Measurements from ENCODE around the gene NPB. TPM values are rescaled to one million over a fixed set of nuclear protein-coding genes. Genes with fewer than 3 reads are reported as not detected.
A peak's percentile ranks its signal among the peaks of the same experiment; 100 is the strongest.

NPB gene
- total and polyA plus RNA-seq, 5 donors = 0.14 to 0.53 (median 0.32) TPM

DNA sequence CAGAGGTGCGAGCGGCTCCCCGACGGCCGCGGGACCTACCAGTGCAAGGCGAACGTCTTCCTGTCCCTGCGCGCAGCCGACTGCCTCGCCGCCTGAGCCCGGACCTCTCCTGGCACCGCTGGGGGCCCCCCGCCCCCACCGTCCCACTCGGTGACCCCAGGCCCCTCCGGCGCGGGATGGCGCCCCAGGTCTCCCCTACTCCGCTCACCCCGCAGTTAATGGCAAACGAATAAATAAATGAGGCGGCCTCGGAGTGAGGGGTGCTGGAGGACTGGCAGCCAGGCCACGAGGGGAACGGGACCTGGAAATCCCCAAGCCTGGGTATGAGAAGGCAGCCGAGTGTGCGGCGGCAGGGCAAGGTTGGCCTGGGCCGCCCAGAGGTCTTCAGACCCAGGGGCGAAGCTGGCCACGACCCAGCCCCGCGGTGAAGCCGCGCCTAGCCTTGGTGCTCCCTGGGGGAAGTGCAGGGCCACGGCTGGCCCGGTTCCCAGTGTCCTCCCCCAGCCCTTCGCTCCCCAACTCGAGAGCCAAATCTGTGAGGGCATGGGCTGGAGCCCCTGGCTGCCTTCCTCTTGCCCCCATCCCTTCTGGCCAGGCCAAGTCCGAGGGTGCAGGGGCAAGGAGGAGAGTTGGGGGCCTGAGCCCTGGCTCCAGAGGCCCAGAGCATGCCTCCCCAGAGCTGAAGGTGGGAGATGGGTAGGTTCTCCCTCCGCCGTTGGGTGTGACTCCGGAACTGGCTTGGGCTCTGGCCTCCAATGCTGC lies 796 bp downstream of the NPB start:
- Histone ChIP-seq H3K27me3 (ENCODE audit: control insufficient read depth, insufficient read depth) (no peaks in the 10 kb centered on the region), H3K4me3 (ENCODE audit: low read length) (no peak overlapping the region), H3K27ac (ENCODE audit: low read length) (no peak overlapping the region), H3K4me1 (ENCODE audit: control insufficient read depth, insufficient read depth, low read length) (no peaks in the 10 kb centered on the region), H3K9me3 (ENCODE audit: control insufficient read depth, low read length) (no peaks in the 10 kb centered on the region)
- ATAC-seq = peak; percentile 1 to 2
- WGBS = 43% methylated on average over 47 of the region's 47 CpGs
- peak in 1 of 3 donors; percentile 64 for DNase-seq
- intact Hi-C loops (cut with DNase I) = no loop called here

DNA sequence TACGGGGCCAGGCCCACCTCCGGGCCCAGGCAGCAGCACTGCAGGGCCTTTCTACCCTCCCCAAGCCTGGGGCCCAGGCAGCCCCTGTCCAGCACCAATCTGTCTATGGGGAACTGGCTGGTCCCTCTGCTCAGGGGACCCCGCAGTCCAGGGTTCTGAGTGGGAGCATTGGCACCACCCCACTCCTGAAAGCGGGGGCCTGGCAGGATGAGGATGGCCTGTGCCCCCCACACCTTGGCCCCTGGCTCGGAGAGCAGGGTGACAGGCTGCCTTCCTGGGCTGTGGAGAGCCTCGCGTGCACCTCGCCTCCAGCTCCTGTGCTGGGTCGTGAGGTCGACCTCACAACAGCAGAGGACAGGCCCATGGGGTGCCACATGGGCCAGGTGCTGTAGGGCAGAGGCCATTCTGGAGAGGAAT lies 1.4 kb downstream of the NPB start:
- ATAC-seq = no peak
- Histone ChIP-seq H3K27ac (ENCODE audit: low read length) (no peak overlapping the region), H3K4me1 (ENCODE audit: control insufficient read depth, insufficient read depth, low read length) (no peaks in the 10 kb centered on the region), H3K9me3 (ENCODE audit: control insufficient read depth, low read length) (no peaks in the 10 kb centered on the region), H3K4me3 (ENCODE audit: low read length) (no peak overlapping the region), H3K27me3 (ENCODE audit: control insufficient read depth, insufficient read depth) (no peaks in the 10 kb centered on the region)
- intact Hi-C loops (cut with DNase I) = no loop called here
- WGBS = 94% methylated on average over 10 of the region's 10 CpGs
- no peak for DNase-seq

DNA sequence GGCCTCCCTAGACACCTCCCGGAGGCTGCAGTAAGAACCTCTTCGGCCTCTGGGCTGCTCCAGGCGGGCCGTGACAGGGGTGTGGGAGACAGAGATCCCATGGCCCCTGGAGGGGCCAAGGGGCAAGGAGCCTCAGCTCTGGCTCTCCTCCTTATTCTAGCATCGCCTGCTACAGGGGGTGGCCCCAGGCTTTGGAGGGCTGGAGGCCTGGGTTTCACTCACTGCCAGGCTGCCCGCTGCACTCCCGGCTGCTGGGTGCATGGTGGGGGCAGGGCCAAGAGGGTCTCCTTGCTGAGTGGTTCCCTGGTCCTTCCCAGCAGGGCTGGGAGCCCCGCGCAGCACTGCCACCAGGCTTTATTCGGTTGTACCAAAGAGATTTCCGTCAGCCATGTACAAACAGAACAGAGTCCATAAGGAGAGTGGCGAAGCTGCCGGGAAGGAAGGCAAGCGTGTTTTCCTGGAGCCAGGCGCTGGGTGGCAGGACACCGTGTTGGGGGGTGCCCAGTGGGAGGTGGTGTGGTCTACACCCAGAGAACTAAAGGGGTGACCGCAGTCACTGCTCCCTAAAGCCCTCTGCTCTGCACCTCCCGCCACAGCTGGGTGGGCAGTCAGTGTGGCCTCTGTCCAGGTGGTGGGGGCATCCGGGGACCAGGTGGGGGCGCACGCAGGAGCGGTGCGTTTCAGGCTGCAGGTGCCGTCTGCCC lies 2.0 kb downstream of the NPB start:
- ATAC-seq (no peak), DNase-seq (no peak)
- H3K9me3 ChIP-seq (ENCODE audit: control insufficient read depth, low read length) = no peaks in the 10 kb centered on the region
- H3K4me3 ChIP-seq (ENCODE audit: low read length) = no peak overlapping the region
- no peaks in the 10 kb centered on the region for H3K4me1 ChIP-seq (ENCODE audit: control insufficient read depth, insufficient read depth, low read length)
- no peak overlapping the region for H3K27ac ChIP-seq (ENCODE audit: low read length)
- intact Hi-C loops (cut with DNase I) = no loop called here
- WGBS = 93% methylated on average over 24 of the region's 24 CpGs
- H3K27me3 ChIP-seq (ENCODE audit: control insufficient read depth, insufficient read depth) = no peaks in the 10 kb centered on the region

DNA sequence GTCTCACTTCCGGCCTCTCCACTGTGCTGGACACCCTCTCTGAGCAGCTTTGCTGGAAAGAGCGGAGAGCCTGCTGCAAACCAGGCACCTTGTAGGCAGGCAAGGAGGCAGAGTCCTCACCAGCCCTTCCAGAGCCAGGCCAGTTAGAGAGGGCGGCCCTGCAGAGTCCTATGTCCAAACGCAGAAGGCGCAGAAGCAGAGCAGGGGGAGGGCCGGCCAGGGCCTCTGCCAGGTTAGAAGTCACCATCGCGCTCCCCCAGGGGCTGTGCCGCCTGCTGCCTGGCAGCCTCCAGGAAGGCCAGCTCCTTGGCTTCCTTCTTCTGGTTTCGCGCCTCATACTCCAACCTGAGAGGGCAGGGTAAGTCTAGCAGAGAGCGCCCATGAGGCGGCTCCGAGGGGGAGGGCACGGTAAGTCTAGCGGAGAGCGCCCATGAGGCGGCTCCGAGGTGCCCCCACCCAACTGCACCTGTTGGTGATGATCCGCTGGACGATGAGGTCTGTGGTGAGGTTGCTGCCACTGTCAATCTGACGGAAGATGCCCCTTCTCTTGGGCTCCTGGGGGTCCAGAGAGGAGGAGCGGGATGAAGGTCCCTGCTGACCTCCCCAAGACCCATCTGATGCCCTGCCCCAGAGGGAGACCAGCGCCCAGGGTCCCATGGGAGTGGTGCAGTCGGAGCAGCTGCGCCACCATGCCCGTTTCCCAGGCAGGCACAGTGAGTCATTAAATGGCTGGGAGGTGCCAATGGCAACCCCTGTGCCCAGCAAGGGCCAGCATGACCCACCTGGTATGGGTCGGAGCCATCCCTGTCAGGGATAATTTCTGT lies 2.8 kb downstream of the NPB start:
- WGBS = 91% methylated on average over 28 of the region's 28 CpGs
- Histone ChIP-seq H3K4me1 (ENCODE audit: control insufficient read depth, insufficient read depth, low read length) (no peaks in the 10 kb centered on the region), H3K27me3 (ENCODE audit: control insufficient read depth, insufficient read depth) (no peaks in the 10 kb centered on the region), H3K27ac (ENCODE audit: low read length) (no peak overlapping the region), H3K4me3 (ENCODE audit: low read length) (no peak overlapping the region), H3K9me3 (ENCODE audit: control insufficient read depth, low read length) (no peaks in the 10 kb centered on the region)
- DNase-seq = peak in 1 of 3 donors; percentile 21
- intact Hi-C loops (cut with DNase I) = no loop called here
- ATAC-seq = no peak

DNA sequence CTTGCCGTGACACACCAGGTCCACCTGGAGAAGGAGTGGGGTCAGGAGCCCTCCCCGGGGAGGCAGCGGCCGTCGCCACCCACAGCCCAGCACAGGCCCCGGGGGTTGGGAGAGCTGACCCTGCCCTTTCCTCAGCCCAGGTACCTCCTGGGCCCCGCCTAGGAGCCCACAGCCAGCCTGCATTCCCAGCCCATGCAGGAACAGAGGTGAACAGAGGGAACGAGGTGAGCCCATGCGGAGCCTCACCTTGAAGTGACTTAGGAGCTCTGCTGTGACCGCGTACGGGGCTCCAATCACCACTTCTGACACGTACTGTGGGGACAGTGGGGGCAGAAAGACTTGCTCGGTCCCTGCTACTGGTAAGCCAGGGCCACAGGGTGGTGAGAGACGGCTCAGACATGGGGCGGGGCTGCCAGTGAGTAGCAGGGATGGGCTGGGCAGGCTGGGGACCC lies 3.4 kb downstream of the NPB start:
- no peak overlapping the region for H3K4me3 ChIP-seq (ENCODE audit: low read length)
- peak in 2 of 3 donors; percentile 33 to 54 for DNase-seq
- no peaks in the 10 kb centered on the region for H3K4me1 ChIP-seq (ENCODE audit: control insufficient read depth, insufficient read depth, low read length)
- intact Hi-C loops (cut with DNase I) = no loop called here
- H3K27me3 ChIP-seq (ENCODE audit: control insufficient read depth, insufficient read depth) = no peaks in the 10 kb centered on the region
- ATAC-seq = no peak
- H3K27ac ChIP-seq (ENCODE audit: low read length) = no peak overlapping the region
- WGBS = 93% methylated on average over 16 of the region's 16 CpGs
- H3K9me3 ChIP-seq (ENCODE audit: control insufficient read depth, low read length) = no peaks in the 10 kb centered on the region

DNA sequence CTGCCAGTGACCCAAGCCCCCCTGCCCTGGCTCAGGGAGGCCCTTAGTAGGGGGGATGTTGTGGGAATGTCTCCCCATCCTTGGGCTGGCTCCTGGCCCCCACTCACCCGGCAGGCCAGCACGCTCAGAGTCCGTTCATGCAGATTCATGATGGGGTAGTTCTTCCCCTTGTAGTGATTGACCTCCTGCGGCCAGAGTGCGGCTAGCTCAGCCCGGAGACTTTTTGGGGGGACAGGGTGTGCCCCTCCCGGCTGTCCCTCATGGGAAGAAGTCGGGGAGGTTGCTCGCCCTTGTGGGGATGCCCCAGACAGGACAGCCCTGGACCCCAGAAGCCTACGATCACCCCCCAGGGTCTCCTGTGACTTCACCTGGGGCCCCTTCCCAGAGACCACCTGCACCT lies 4.0 kb downstream of the NPB start:
- H3K9me3 ChIP-seq (ENCODE audit: control insufficient read depth, low read length) = no peaks in the 10 kb centered on the region
- ATAC-seq = no peak
- intact Hi-C loops (cut with DNase I) = no loop called here
- H3K4me1 ChIP-seq (ENCODE audit: control insufficient read depth, insufficient read depth, low read length) = no peaks in the 10 kb centered on the region
- 93% methylated on average over 10 of the region's 10 CpGs for WGBS
- no peak for DNase-seq
- no peak overlapping the region for H3K4me3 ChIP-seq (ENCODE audit: low read length)
- no peaks in the 10 kb centered on the region for H3K27me3 ChIP-seq (ENCODE audit: control insufficient read depth, insufficient read depth)
- H3K27ac ChIP-seq (ENCODE audit: low read length) = no peak overlapping the region

DNA sequence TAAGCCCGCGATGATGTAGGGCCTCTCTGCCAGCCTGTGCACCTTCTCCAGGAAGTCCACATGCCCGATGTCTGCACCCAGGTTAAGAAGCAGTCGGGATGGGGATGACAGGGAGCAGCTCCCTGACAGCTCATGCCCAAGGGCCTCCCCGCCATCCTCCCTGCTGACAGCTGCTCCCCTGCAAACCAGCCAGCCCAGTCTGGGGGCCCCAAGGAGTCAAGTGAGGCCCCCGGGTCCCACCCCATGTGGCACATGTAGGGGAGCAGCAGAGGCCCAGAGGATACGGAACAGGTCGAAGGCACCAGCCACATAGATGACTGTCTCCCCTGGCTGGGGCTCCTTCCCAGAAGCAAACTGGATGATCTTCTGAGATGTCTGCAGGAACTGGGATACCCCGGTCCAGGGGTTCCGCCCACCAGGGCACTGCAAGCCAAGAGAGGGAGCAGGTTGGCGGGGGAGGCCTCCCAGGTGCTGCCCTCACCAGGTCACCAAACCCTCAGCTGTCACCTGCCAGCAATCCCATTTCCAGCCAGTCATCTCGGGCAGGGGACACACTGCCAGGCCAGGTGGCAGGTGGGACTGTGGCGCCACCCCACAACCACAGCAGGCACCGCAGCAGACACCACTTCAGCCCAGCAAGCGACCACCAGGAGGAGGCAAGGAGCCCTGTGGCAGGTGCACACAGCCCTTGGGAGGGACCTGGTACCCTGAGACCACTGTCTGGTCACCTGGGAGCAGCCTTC lies 4.6 kb downstream of the NPB start:
- Histone ChIP-seq H3K27ac (ENCODE audit: low read length) (no peak overlapping the region), H3K4me1 (ENCODE audit: control insufficient read depth, insufficient read depth, low read length) (no peaks in the 10 kb centered on the region), H3K27me3 (ENCODE audit: control insufficient read depth, insufficient read depth) (no peaks in the 10 kb centered on the region), H3K4me3 (ENCODE audit: low read length) (no peak overlapping the region), H3K9me3 (ENCODE audit: control insufficient read depth, low read length) (no peaks in the 10 kb centered on the region)
- intact Hi-C loops (cut with DNase I) = no loop called here
- ATAC-seq = no peak
- no peak for DNase-seq
- 92% methylated on average over 15 of the region's 15 CpGs for WGBS

DNA sequence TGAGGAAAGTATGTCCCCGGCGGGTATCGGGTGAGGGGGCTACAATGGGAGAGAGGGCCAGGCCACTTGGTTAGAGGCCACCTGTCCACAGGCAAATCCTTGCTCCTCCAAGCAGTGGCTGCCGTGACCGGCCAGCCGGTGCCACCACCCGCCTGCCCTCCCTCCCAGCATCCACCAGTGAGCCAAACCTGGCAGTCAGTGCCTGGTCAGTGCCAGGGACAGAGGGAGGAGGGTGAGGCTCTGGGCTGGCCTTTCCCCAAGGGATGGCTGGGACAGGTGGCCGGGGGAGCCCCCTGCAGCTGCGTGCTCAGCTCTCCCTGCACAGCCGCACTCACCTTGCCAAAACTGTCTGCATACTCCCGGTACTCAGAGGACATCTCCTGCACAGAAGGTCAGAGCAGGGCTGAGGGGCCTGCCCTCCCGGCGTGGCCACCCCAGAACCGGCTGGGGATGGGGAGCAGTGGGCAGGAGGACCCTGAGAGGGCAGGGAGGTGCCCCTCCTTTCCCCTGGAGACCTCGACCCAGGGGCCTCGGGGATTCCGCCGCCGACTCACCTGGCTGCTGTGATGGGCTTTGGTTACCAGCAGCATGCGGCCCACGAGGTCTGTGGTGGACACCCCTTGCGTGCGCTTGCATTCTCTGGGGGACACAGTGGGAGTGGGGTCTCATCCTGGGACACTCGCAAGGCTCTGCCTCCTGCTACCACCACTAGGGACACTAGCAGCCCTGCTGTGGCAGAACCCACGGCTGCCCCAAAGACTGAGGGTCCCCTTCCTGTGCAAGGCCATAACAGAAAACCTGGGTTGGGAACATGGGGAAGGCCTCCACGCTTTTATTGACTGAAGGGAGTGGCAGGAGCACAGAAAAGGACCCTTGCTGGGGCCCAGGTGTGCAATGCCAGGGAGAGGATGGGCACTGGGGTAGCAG lies 5.4 kb downstream of the NPB start:
- no peaks in the 10 kb centered on the region for H3K27me3 ChIP-seq (ENCODE audit: control insufficient read depth, insufficient read depth)
- no peak overlapping the region for H3K27ac ChIP-seq (ENCODE audit: low read length)
- peak in 1 of 3 donors; percentile 40 for DNase-seq
- intact Hi-C loops (cut with DNase I) = no loop called here
- WGBS = 91% methylated on average over 26 of the region's 26 CpGs
- H3K4me1 ChIP-seq (ENCODE audit: control insufficient read depth, insufficient read depth, low read length) = no peaks in the 10 kb centered on the region
- no peaks in the 10 kb centered on the region for H3K9me3 ChIP-seq (ENCODE audit: control insufficient read depth, low read length)
- no peak for ATAC-seq
- H3K4me3 ChIP-seq (ENCODE audit: low read length) = no peak overlapping the region

DNA sequence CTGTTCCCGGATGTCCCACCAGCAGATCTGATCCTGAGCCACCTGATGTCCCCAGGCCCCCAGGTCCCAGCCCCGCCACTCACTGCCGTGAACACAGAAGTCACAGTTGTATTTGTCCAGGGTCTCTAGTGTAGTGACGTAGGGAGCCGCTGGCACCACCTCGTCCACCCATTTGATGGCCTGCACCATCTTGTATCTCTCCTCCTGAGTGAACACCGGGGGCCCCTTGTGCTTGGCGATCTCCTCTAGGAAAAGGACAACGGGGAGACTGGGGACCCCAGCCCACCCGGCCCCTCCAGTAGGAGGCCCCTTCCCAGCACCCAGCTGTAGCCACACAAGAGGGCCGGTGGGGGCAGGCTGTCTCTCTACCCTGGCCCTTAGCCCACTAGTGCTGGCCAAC lies 6.8 kb downstream of the NPB start:
- intact Hi-C loops (cut with DNase I) = no loop called here

DNA sequence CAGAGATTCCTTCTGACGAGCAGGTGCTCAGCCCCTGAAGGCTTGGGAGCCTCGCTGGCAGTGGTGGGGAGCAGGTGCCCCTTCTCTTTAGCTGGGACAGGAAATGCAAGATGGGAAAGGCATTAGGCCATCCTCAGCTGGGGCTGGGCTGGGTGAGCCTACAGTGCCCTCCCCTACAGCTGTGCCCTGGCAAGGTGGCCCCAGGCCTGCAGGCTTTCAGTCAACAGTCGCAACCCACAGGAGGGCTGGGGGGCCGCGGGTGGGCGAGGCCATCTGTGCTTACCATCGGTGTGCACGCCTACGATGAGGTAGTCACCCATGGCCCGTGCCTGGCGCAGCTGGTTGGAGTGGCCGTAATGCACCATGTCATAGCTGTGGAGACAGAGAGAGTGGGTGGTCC lies 7.2 kb downstream of the NPB start:
- intact Hi-C loops (cut with DNase I) = no loop called here
- no peaks in the 10 kb centered on the region for H3K9me3 ChIP-seq (ENCODE audit: control insufficient read depth, low read length)
- H3K4me1 ChIP-seq (ENCODE audit: control insufficient read depth, insufficient read depth, low read length) = no peaks in the 10 kb centered on the region
- no peak for ATAC-seq
- no peaks in the 10 kb centered on the region for H3K27me3 ChIP-seq (ENCODE audit: control insufficient read depth, insufficient read depth)
- no peak overlapping the region for H3K27ac ChIP-seq (ENCODE audit: low read length)
- peak in 1 of 3 donors; percentile 63 for DNase-seq
- H3K4me3 ChIP-seq (ENCODE audit: low read length) = no peak overlapping the region
- WGBS = 96% methylated on average over 12 of the region's 12 CpGs

More for the DNA sequence above, 6.8 kb downstream of the NPB start:
- 97% methylated on average over 11 of the region's 11 CpGs for WGBS
- H3K4me1 ChIP-seq (ENCODE audit: control insufficient read depth, insufficient read depth, low read length) = no peaks in the 10 kb centered on the region
- no peak for DNase-seq
- H3K4me3 ChIP-seq (ENCODE audit: low read length) = no peak overlapping the region
- no peak overlapping the region for H3K27ac ChIP-seq (ENCODE audit: low read length)
- no peaks in the 10 kb centered on the region for H3K27me3 ChIP-seq (ENCODE audit: control insufficient read depth, insufficient read depth)
- no peak for ATAC-seq
- H3K9me3 ChIP-seq (ENCODE audit: control insufficient read depth, low read length) = no peaks in the 10 kb centered on the region

All from right cardiac atrium (tissue), 5 donors.